UCSD-AML1 (cell line): ENCODE data around the gene C2CD5.
"Not testable (repeated sequence)": the region's sequence is repeated elsewhere in the genome, so short reads cannot be mapped to it uniquely, and the experiment has no call there.

Experiments
- DNase-seq: peaks from one replicate; lab custom pipeline; 2025; ENCODE audit not compliant: unreplicated experiment; lab: John Stamatoyannopoulos, UW

The C2CD5 gene

DNA sequence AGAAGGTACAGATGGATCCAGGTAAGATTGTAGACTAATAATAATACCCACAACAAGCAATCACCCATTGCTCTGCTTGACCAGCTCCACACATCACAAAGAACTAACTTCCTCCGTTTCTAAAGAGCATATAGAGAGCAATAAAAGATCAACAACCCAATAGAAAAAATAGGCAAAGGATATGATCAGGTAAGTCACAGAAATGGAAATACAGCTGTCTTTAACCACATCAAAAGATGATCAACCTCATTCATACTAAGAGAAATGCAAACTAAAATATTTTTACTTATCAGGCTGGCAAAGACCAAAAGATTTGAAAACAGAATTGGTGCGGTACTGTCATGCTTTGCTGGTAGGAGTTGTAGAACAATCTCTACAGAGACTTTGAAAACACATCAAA lies 8.9 kb downstream of the C2CD5 start:
- DNase-seq: no peak

DNA sequence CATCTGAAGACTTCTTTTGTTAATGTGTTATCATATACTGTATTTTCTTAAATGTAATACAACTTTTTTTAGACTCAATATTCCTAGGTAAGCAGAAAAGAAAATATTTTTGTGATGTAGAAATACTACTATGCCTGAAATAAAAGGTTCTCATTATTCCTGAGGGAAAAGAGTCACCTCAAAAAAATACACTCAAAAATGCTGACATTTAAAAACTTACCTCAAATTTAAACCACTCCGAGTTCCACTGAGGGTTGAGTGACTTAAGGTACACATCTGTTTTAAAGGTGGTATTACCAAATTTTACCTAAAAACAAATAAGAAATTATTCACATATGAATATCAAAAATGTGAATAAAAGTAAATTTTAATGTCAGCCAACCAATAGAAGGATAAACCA lies 9.3 kb downstream of the C2CD5 start:
- DNase-seq: no peak

DNA sequence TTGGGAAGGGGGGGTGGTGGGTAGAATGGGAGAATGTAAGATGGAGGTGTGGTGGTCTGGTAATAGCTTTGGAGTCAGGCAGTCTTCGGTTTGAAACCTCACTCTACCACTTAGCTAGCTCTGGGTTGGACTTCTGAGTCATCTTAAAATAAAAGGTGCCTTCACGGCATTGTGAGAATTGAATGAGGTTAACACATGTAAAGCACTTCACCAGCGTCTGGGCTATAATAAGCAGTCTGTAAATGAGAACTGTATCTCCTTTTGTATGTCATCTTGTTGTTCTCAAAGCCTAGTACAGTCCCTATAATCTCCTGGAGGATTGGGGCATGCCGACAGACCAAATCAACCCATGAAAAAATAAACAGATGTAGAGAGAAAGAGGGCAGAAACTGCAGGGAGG lies 11.2 kb downstream of the C2CD5 start:
- DNase-seq: no peak

DNA sequence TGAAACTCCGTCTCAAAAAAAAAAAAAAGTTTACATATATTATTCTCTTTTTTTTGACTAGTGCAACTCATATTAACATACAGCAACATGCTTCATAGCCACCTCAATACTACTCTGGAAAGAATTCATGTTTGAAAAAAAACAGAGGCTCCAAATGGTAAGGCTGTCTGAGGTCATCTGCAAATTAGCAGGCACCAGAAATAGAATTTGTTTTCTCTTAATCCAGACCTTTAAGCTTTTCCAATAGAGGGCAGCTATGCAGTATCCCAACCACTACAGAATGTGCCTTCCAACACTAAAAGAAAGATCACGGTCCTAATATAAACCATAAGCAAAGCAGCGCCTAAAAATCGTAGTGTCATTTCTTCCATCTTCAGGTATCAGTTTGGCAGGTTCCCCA lies 12.0 kb downstream of the C2CD5 start:
- no peak for DNase-seq

DNA sequence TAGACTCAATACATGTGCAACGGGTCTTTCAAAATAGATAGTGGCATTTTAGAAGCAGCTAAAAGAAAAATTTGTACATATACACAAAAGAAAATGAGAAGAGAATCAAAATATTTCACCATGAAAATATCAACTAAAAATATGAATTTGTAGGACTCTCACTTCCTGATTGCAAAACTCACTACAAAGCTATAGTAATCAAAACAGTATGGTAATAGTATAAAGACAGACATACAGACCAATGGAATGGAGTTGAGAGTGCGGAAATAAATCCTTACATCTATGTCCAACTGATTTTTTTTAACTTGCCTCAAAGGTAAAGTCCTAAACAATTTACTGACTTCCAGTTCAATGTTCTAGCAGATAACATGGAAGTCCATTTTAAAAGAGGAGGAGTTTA lies 13.1 kb downstream of the C2CD5 start:
- DNase-seq: no peak

DNA sequence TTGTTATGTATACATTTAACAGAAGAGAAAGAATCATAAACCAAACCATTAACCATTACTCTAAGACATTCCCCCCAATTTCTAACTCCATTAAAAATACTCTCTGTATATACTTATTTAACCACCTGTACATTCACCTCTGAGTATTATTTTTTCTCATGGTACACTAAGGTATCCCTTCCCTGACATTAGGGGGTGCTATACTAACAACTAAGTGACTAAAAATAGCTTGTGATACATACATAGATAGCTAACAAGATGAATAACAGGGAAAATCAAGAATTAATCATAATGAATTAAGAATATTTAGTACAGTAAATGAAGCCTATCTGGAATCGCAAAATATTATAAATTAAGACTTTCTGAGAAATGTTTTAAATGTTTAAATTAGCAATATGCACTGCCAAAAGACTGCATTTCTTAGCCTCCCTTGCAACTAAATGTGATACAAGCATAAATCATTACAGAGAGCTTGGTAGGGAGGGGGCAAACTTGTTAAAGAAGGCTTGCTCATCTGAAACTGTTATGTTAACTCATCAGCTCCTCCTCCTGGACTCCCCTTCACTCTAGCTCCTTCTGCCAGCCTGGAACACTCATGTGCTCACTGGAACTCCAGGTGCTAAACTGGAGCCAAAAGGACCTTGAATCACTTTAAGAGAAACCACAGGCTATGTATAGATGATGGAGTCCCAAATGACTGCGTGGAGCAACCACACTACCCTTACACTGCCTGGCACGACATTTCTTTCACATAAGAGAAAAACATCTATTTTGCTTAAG lies 14.9 kb downstream of the C2CD5 start:
- DNase-seq: no peak

DNA sequence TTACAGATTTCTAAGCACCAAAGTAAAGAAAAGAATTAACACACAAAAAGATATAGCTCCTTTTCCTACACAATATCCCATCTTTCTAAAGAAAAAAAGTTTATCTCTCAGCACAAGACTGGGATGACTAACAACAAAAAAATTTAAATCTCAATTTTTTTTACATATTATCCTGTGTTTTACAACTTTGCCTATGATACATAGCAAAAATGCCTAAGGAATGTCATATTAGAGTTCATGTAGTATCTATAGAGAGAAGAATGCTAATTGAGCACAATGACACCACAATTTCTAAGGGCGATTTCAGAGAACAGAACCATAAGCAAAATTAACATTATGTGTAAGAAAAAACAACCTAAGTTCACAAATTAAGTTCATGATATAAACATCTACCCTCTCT lies 16.3 kb downstream of the C2CD5 start:
- DNase-seq: no peak

DNA sequence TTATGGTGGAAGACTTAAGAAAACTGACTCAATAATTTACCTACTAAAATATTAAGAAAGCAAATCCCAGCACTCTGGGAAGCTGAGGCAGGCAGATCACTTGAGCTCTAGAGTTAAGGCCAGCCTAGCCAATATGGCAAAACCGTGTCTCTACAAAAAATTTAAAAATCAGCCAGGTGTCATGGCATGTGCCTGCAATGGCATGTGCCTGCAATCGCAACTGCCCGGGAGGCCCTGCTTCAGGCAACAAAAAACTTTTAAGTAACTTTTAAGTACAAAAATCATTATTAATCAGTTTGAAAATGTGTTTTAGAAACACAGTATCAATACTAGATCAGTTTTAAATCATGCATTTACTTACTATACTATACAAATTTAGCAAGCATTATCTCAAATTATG lies 17.5 kb downstream of the C2CD5 start:
- DNase-seq: no peak

DNA sequence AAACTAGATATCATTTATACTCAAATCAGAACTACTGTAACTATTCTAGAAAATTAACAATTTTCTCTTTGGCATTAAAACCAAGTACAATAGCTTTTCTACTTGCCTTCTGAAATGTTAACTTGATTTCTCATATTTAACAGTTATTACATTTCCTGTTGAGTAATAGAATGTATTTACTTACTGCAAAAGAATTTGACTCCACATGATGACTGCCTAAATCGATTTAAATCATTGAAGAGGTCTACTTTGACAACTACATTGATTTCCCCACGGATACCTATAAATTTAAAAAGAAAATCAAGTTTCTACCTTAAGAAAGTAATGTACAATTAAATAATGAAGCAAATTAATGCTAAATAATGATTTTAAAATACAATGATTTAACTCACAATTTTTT lies 18.9 kb downstream of the C2CD5 start:
- no peak for DNase-seq

DNA sequence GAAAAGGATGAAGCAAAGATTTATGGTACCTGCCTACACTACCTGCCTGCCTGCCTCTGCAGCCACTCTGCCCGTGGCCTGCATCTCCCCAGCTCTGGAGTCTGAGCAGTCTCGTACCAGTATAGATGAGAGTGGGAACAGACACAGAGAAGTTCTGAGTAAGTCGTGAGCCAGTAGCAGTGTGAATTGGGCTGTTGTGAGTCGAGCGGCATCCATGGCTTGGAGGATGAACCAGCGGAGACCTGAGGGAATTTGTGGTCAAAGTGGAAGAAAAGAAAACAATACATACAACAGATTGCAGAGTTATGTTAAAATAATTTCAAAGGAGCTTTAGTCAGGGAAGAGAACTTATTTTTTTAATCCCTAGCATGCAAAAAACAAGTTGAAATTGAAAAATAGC lies 25.3 kb downstream of the C2CD5 start:
- no peak for DNase-seq

DNA sequence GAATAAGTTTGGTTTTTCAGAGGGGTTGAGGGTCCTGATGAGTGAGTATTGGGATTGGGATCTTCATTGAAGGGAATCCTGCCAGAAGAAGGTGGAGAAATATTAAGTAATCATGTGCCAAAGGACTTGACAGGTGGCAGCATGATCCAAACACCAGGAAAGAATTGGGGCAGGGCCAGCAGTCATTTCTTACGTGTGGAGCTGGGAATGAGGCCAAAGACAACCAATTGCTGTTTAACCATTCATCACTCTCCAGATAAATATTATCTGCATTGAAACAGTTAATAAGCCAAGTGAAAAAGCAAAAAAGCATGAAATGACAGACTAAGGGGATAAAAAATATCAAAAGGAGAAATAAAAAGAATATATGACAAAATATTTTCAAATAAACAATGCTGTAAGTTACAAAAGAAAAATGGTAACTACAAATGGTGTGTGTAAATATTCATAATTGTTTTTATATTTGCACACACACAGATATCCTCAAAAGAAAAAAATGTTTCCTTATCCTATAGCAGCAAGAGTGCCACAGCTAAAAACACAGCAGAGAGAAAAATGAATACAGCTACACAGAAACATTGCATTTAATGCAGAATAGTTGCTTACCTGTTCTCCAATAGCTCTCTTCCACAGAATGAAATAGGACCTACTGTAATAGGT lies 26.2 kb downstream of the C2CD5 start:
- no peak for DNase-seq

DNA sequence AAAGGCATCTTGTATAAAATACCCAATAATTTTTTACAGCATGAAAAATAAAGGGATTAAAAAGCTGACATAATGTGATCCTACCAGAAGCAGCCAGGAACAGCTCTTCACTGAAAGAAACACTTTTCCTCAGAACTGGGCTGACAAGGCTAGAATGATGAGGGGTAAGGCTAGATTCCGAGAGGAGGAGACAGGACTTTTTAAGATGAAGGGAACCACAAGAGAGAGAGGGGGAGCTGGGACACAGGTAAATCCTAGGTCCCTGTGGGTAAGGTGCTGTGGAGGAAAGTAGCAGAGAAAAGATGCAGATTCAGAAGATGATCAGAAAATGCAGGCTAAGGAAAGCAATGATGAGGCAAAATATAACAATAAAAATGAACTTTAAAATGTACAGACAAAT lies 29.5 kb downstream of the C2CD5 start:
- no peak for DNase-seq

DNA sequence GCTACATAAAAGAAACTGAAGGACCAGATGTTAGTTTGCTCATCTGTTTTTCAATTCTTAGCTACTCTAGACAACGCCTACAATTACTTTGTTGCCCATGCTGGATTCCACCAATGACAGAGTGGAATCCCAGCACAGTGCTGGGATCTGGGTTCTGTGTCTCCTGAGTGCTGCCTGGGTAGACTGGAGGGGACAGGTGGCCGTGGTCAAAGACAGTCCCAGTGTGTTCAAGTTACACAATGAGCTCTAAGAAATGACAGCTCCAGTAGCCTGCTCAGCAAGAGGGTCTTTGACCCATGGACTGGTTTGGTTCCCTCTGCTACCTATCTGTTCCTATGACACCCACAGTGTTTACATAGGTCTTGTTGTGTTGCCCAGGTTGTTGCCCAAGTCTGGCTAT lies 38.5 kb downstream of the C2CD5 start:
- DNase-seq: no peak

DNA sequence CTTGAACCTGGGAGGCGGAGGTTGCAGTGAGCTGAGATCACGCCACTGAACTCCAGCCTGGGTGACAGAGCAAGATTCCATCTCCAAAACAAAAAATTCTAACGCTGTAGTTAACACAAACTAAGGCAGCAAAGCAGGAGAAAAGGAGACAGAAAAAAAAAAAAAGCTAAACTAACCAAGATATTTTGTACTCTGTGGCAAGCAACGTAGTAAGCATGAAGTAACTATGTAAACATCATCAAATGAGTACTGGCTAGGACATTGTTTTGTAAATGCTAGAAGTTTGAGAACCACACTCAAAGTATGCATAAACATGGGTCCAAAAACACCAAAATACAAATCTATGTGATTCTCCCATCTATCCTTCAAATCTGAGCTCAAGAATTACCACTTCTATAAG lies 44.2 kb downstream of the C2CD5 start:
- no peak for DNase-seq

DNA sequence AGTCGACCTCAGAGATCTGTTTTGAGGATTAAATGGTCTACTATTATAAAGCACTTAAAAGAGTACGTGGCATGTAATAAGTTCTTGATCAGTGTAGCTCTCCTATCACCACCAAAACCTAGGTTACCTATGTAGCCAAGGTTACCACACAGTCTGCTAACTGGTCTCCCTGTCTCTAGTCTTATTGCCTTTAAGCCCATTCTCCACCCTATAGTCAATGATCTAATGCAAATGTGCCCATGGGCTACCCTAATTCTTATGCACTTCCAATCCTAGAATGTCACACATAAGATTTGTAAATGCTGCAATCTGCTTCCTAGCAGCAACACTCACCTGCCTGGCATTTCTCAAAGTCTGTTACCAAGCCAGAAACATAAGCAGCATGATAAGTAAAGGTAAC lies 44.9 kb downstream of the C2CD5 start:
- no peak for DNase-seq

DNA sequence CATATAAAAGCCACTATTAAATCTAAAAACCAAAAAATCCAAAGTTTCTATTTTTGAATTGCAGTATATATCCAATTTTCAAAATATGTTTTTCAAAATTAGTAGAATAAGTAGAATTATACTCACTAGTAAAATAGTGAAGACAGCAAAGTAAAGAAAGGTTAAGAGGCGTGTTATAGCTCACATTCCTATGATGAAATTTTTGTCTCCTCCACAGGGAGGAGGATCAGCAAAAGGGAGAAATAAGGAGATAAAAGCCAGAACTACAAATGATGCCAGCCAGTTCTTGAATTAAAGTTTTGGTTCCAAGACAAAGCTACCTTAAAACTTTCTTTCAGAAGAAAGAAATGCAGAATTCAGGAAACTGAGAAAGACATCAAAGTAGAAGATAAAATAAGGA lies 50.0 kb downstream of the C2CD5 start:
- no peak for DNase-seq

DNA sequence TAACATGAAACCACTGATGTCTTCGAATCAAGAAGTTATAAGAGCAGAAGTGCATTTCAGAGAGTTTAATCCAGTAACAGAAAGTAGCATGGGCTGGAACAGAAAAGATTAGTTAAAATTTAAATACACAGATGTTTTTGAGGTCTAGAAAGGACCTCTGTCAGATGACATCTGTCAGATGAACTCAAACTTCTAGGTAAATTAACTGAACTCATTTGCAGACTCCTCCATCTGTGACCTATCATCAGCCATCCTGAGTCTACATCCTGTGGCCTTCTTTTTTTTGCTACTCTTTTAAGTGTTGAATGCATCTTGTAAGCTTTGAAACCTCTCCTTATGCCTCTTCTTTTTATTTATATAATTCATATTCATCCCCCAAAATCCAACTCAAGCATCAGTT lies 53.3 kb downstream of the C2CD5 start:
- DNase-seq: no peak

DNA sequence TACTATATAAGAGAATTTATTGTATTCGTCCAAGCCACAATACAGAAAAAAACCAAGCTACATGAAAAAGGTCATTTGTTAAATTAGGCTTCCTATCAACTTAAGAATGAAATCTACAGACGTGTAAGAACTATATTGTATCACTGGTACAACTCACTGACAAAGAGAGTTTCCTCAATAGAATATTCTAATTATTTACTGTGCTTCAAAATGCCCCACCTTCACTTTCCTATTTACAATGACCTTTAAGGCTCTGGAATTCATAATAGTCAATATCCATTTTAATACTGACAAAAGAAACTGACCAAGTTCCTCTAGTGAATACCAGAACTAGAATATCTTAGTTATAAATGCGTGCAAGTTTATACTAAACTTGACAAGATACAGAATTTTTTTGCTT lies 55.9 kb downstream of the C2CD5 start:
- DNase-seq: no peak

DNA sequence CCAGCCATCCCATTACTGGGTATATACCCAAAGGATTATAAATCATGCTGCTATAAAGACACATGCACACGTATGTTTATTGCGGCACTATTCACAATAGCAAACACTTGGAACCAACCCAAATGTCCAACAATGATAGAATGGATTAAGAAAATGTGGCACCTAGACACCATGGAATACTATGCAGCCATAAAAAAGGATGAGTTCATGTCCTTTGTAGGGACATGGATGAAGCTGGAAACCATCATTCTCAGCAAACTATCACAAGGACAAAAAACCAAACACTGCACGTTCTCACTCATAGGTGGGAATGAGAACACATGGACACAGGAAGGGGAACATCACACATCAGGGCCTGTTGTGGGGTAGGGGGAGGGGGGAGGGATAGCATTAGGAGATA lies 56.7 kb downstream of the C2CD5 start:
- DNase-seq: not testable (repeated sequence)

DNA sequence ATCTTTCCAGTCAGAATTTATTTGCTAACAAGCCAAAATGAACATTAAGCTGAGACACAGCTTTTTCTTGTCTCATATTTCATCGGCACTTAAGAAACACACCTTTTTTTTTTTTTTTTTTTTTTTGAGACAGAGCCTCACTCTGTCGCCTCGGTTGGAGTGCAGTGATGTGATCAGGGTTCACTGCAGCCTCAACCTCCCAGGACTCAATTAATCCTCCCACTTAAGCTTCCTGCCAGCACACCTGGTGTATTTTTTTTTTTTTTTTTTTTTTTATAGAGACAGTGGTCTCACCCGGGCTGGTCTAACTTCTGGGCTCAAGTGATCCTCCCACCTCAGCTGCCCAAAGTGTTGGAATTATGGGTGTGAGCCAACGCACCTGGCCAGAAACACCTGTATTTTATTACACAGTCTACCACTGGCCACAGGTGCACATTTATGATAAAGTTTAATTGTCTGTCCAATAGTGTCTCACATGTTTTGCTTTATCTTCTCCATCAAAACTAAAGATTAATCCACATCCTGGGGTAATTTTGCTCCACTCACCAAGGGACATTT lies 62.7 kb downstream of the C2CD5 start:
- no peak for DNase-seq

DNA sequence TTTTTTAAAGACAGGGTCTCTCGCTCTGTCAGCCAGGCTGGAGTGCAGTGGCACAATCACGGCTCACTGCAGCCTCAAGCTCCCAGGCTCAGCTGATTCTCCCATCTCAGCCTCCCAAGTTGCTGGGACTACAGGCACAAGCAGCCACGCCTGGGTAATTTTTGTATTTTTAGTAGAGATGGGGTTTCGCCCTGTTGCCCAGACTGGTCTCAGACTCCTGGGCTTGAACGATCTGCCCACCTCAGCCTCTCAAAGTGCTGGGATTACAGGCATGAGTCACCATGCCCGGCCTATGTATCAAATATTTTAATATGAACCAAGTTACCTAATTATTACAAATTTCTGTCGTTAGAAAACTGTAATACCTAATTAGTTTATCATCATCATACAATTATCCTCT lies 63.5 kb downstream of the C2CD5 start:
- not testable (repeated sequence) for DNase-seq

DNA sequence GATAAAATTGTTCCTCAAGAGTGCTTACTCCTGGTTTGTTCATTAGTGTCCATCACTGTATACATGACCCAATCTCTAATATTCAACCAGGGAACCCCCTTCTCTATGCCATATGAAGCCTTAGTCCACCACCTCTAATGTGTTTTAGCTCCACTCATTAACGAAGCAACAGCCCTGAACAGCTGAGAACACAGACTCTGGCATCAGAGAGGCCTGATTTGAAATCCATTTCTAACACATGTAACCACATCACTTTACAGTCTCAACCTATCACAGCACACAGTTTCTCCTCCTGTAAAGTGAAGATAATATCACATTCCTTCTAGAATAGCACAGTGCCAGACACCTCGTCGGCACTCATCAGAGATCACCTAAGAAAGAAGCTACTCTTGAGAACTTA lies 64.3 kb downstream of the C2CD5 start:
- DNase-seq: no peak

DNA sequence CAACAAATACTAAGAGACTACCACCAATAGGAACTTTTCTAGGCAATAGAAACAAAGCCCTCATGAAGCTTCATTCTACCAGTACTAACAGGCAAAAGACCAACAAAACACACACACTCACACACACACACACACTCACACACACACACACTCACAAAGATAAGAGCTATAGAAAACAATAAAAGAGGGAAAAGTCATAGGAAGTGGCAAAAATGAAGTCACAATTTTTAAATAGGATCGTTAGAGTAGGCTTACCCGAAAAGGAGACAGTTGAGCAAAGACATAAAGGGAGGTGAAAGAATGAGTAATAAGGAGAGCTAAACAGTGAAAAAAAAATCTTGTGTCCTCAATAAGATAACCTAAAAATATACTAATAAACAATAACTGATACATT lies 66.5 kb downstream of the C2CD5 start:
- no peak for DNase-seq
